Measurements from ENCODE around the gene NCAPD2.

DNA sequence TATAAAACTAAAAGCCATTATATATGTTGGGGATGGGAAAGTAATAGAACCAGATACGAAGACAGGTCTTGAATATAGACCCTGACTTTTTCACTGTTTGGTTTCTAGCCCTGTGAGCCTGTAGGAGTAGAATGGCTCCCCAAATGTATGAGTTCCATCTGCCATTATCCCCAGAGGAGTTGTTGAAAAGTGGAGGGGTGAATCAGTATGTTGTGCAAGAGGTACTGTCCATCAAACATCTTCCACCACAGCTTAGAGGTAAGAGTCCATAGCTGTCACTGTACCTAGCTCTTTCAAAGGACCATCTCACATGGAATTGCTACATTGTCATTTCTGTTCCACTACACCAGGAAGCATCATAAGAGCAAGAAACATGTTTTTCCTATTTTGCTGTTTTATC lies 1.1 kb downstream of the NCAPD2 start:
- TF ChIP-seq EZH2 (IDR thresholded peaks at IDR 0.05; ENCODE audit: low read length) = no peak
- TF ChIP-seq, protein P1, sequence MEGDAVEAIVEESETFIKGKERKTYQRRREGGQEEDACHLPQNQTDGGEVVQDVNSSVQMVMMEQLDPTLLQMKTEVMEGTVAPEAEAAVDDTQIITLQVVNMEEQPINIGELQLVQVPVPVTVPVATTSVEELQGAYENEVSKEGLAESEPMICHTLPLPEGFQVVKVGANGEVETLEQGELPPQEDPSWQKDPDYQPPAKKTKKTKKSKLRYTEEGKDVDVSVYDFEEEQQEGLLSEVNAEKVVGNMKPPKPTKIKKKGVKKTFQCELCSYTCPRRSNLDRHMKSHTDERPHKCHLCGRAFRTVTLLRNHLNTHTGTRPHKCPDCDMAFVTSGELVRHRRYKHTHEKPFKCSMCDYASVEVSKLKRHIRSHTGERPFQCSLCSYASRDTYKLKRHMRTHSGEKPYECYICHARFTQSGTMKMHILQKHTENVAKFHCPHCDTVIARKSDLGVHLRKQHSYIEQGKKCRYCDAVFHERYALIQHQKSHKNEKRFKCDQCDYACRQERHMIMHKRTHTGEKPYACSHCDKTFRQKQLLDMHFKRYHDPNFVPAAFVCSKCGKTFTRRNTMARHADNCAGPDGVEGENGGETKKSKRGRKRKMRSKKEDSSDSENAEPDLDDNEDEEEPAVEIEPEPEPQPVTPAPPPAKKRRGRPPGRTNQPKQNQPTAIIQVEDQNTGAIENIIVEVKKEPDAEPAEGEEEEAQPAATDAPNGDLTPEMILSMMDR (optimal IDR thresholded peaks at IDR 0.05 in 1 of 3, IDR thresholded peaks at IDR 0.05 in 1 of 3, conservative IDR thresholded peaks at IDR 0.05 in 1 of 3; ENCODE audit: extremely low read depth in 1 of 3, insufficient read depth in 2 of 3, low read length in 3 of 3) = no peak
